Activated T-cell treated with anti-CD3 and anti-CD28 coated beads, Interleukin-2, amount 50 U/mL, for 4 hours (primary cell): ENCODE measurements around the gene DRC3. TPM values are rescaled to one million over a fixed set of nuclear protein-coding genes. Genes with fewer than 3 reads are reported as not detected.

Experiments used
- ATAC-seq, 2 donors: fragments of 200-7000 bp; cut with Tn5 transposase; one replicate each; pipeline ENCODE4 v1.10.0; 2021
- DNase-seq: peaks from one replicate; pipeline ENCODE4 v3.0.0-alpha.2; 2020
- H3K27me3 Mint-ChIP-seq: one replicate; pipeline ENCODE4 v1.8.0; 2021; ENCODE audit warnings: low read depth, mixed read lengths
- H3K36me3 Mint-ChIP-seq: one replicate; pipeline ENCODE4 v1.8.0; 2022; ENCODE audit warnings: mixed read lengths; ENCODE audit not compliant: insufficient read depth
- H3K4me1 Mint-ChIP-seq: one replicate; pipeline ENCODE4 v1.8.0; 2021; ENCODE audit warnings: low read depth, mixed read lengths
- H3K4me3 Mint-ChIP-seq: one replicate; pipeline ENCODE4 v1.8.0; 2021; ENCODE audit warnings: mild to moderate bottlenecking, moderate library complexity, mixed read lengths
- H3K9me3 Mint-ChIP-seq: one replicate; pipeline ENCODE4 v1.8.0; 2021; ENCODE audit warnings: mixed read lengths
- total RNA-seq, 3 donors: library from RNA; stranded (reverse); gene quantifications; one replicate each; pipeline ENCODE4 v1.2.1, GENCODE V29; 2021

The DRC3 gene
- total RNA-seq, 3 donors from 2014 or later = 0.49 to 1.3 (median 0.55) TPM

DNA sequence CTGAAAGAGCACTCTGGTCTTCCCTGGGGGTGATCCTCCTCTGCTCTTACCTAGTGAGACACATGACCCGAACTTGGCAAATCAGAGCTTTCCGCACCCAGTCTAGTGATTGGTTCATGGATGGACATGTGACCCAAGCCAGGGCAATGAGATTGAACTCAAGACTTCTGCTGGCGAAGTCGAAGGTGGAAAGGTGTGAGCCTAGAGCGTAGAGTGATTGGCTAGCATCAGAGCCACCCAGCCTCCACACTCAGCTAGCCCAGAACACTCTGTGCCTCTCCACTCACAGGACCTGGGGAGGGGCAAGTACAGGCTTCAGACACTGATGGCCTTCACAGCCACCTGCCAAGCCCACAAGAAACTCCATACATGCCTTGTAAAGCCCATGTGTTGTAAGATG lies 48.7 kb downstream of the DRC3 start:
- DNase-seq (no peak), ATAC-seq (no peak)
- no peaks in the 10 kb centered on the region for H3K27me3 Mint-ChIP-seq
- no peaks in the 10 kb centered on the region for H3K9me3 Mint-ChIP-seq
- peaks cover 8% of the 10 kb centered on the region for H3K4me1 Mint-ChIP-seq
- H3K4me3 Mint-ChIP-seq = no peak overlapping the region
- peaks cover 24% of the 10 kb centered on the region for H3K36me3 Mint-ChIP-seq

DNA sequence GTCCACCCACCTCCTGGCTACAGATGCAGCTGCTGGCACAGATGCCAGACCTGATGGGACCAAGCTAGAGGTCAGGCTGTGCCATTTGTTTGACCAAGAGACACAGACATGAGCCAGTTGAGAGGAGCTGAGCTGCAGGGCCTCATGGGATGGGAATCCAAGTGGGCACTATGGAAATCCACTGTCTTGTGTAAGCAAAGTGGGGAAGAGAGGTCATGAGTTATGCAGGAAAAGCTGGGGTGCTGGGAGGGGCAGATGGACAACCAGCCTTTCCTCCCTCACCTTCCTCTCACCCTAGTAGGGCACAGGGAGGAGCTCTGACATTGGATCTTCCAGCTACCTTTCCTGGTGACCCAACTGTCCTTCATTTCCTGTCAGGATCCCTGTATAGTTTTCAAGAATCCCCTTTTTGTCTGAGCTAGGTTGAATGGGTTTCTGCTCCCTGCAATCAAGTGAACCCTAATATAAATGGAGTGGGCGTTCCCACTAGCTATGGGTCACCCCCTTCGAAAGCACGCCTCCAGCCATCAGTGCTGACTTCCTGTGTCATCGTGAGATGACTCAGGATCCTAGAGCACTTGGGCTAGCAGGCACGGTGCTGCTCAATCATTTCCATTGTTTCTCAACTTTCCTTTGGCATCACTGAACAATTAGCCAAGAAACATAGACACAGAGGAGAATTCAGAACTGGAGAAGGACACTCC lies 52.7 kb downstream of the DRC3 start:
- DNase-seq = peak; percentile 15
- ATAC-seq = peak; percentile 66 to 89
- Mint-ChIP-seq H3K4me3 (no peak overlapping the region), H3K36me3 (peaks cover 19% of the 10 kb centered on the region), H3K4me1 (peaks cover 12% of the 10 kb centered on the region), H3K9me3 (no peaks in the 10 kb centered on the region), H3K27me3 (no peaks in the 10 kb centered on the region)

DNA sequence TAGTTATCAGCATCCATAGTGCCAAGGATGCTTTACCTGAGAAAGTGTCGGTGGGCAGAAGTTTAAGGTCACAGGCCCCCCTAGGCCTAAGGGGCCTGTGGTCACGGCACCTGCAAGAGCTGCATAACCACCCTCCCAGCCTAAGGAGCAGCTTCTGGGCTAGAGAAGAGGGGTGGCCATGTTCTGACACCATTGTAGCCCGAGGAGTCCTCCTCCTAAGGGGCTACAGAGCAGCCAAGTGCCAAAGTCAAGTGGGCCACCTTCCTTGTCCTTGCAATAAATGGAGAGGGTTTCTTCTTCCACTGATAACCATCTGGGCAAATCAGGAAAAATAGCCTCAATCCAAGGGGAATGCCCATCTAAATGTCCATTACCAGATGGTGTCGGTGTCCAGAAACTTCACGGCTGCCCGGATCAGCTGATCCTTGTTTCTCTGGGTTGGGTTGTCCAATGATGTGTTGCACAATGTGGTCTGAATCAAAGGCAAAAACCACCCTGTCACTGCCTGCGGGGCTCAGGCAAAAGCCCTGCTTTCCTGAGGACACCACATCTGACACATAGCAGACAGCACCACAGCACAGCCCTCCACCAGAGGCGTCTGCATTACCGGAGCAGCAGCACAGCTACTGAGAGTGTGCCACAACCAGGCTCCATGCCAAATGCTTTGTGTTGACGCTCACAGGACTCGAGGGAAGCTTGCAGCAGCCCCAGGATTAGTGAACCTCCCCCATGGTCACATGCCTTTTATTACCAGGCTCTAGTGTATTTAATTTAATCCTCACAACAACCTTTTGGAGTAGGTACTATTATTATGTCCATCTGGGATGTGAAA lies 53.5 kb downstream of the DRC3 start:
- no peak for DNase-seq
- Mint-ChIP-seq H3K9me3 (no peaks in the 10 kb centered on the region), H3K36me3 (peaks cover 13% of the 10 kb centered on the region), H3K4me3 (no peak overlapping the region), H3K4me1 (peaks cover 12% of the 10 kb centered on the region), H3K27me3 (no peaks in the 10 kb centered on the region)
- peak; percentile 14 to 44 for ATAC-seq

DNA sequence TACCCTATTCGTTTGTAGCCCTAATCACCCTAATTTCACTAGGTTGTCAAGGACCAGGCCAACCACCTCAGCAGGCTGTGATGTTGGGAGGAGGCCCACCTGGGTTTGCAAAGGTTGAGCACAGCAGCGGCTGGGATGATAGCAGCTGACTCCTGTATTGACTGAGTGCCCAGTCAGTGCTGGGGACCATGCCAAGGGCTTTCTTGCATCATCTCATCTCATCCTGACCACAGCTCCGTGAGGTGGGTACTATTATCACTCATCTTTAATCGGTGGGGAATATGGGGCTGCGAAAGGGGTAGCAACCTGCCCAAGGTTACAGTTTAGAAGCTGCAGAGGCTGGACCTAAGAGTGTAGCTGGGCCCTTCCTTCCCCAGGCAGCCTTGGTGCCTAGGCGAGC lies 54.6 kb downstream of the DRC3 start:
- Mint-ChIP-seq H3K27me3 (no peaks in the 10 kb centered on the region), H3K4me1 (peaks cover 12% of the 10 kb centered on the region), H3K4me3 (no peak overlapping the region), H3K36me3 (peaks cover 7% of the 10 kb centered on the region), H3K9me3 (no peaks in the 10 kb centered on the region)
- DNase-seq (no peak), ATAC-seq (no peak)

DNA sequence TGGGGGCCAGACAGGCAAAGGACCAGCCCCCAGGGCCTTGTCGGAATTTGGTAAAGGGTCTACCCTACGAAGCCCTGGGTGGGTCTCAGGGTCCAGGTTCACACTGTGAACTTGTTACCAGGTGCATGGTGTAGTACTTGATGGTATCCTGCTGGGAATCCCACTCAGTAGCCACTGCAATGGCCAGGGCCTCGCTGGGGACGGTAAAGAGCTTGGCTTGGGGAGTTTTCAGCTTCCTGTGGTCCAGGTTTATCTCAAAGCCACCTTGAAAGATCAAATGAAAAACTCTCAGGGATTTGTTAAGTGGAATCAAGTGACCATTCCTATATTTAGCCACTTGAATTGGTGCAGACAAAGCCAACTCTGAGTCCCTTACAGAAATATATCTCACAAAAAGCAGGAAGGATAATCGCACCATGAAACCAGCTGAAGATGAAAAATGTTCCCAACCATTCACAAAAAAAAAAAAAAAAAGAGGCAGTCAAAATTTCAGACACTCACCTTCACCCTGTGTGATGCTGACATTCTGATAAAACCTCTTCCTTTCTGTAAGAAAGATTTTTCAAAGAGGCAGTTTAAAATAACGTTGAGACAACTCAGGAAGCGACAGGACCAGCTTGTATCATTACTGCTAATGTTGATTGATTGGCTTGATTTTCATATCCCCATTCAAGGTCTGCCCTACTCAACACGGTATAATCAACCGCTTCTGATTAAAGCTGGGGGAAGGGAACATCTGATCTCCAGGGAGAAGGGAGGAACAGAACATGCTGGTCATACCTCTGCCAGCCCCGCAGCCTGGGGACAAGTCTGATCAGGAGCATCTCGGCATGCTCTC lies 55.7 kb downstream of the DRC3 start:
- ATAC-seq (no peak), DNase-seq (no peak)
- no peaks in the 10 kb centered on the region for H3K27me3 Mint-ChIP-seq
- no peaks in the 10 kb centered on the region for H3K9me3 Mint-ChIP-seq
- peaks cover 7% of the 10 kb centered on the region for H3K36me3 Mint-ChIP-seq
- peaks cover 20% of the 10 kb centered on the region for H3K4me1 Mint-ChIP-seq
- H3K4me3 Mint-ChIP-seq = no peak overlapping the region

DNA sequence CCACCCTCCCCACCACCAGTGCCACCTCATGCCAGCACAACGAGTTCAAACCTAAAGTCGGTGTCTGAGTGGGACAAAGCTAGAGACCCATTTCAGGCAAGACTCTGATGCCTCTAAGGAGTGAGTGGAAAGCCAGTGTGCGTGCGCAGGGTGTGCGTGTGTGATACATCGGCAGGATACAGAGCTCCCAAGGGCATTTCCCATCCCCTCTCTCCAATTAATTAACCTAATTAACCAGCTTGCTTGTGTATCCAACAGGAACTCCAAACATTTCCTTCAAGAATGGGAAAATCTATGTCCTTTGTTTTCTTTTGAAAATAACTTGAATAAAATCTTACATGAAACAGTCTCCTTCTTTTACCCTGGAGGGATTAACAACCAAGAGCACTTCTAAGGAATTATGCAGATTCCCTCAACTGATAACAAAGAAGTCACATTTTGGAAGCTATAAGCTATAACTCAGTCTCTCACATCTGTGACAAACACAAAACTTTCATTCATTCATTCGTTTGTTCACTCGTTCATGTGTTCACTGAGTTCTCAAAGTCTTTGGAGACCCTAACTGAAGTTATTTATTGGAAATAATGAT lies 56.4 kb downstream of the DRC3 start:
- Mint-ChIP-seq H3K4me1 (peaks cover 24% of the 10 kb centered on the region), H3K27me3 (no peaks in the 10 kb centered on the region), H3K9me3 (no peaks in the 10 kb centered on the region), H3K4me3 (no peak overlapping the region), H3K36me3 (peaks cover 7% of the 10 kb centered on the region)
- DNase-seq (no peak), ATAC-seq (no peak)

DNA sequence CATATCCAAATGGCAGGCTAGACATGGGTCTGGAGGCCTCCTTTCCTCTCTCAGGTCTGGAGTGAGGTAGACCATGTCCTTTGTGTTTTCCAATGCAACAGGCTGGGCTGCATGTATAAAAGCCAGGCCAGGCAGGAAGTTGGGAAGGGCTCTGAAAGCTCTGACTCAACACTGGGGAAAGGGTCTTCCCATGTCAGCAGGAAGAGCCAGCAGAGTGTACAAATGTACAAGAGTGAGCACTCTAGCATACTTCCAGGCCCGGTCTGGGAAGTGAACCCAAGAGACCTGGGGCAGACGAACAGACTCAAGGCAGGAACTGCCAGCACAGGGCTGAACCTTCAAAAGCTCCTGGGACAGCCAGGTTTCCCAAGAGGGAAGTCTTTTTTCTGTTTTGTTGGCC lies 59.3 kb downstream of the DRC3 start:
- DNase-seq (no peak), ATAC-seq (no peak)
- peaks cover 4% of the 10 kb centered on the region for H3K36me3 Mint-ChIP-seq
- no peak overlapping the region for H3K4me3 Mint-ChIP-seq
- no peaks in the 10 kb centered on the region for H3K9me3 Mint-ChIP-seq
- no peaks in the 10 kb centered on the region for H3K27me3 Mint-ChIP-seq
- H3K4me1 Mint-ChIP-seq = peaks cover 14% of the 10 kb centered on the region

DNA sequence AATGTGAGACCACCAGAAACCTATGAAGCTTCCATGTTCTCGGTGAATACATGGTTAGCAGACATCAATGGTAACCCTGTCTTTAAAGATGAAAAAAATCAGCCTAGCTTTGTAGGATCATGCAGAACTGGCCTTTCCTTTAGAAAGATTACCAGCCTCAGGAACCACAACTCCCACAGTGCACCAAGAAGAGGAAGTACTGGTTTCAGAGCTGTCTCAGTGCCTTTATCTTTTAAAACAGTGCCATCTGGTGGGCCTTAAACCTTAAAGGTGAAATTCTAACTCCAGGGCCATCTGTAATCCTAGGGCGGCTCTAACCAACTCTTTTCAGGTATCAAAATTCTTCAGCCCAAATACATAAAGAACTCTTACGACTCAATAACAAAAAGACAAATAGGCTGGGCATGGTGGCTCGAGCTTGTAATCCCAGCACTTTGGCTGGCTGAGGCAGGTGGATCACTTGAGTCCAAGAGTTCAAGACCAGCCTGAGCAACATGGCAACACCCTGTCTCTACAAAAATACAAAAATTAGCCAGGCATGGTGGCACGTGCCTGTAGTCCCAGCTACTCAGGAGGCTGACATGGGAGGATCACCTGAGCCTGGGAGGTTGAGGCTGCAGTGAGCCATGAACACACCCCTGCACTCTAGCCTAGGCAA lies 60.9 kb downstream of the DRC3 start:
- DNase-seq (peak; percentile 26), ATAC-seq (peak; percentile 52 to 58)
- no peak overlapping the region for H3K4me3 Mint-ChIP-seq
- no peaks in the 10 kb centered on the region for H3K36me3 Mint-ChIP-seq
- H3K27me3 Mint-ChIP-seq = no peaks in the 10 kb centered on the region
- no peaks in the 10 kb centered on the region for H3K9me3 Mint-ChIP-seq
- peaks cover 28% of the 10 kb centered on the region for H3K4me1 Mint-ChIP-seq

DNA sequence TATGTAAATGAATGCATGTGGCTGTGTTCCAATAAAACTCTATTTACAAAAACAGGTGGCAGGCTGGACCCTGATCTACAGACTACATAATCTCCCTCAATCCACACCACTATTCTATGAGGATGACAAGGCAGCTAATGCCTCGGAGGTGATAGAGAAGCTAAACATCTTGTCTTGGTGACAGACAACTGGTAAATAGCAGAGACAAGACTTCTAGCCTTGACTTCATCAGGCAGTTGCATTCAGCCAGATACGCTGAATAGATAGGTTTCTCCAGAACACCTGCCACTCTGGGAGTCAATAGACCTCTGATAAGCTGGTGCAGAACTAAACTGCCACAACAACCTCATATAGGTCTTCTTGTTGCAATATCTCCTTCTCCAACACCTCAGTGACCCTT lies 63.0 kb downstream of the DRC3 start:
- no peak for ATAC-seq
- no peak for DNase-seq
- no peak overlapping the region for H3K4me3 Mint-ChIP-seq
- no peaks in the 10 kb centered on the region for H3K27me3 Mint-ChIP-seq
- H3K9me3 Mint-ChIP-seq = no peaks in the 10 kb centered on the region
- peaks cover 38% of the 10 kb centered on the region for H3K4me1 Mint-ChIP-seq
- H3K36me3 Mint-ChIP-seq = no peaks in the 10 kb centered on the region

DNA sequence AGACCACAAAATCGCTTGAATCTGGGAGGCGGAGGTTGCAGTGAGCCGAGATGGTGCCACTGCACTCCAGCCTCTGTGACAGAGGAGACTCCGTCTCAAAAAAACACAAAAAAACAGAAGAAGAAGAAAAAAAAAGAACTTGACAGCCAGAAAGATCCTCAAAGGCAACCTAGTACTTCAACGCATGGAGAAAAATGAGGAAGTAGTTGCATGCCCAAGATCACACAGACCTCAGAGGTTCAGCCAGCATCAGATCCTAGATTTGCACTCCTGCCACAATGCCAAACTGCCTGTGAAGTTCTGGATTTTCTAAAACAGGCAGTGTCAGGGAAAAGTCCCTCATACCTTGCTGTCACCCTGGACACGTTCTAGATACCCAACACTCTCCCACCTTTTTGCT lies 64.8 kb downstream of the DRC3 start:
- H3K4me3 Mint-ChIP-seq = peak overlapping the region; percentile 91
- DNase-seq (no peak), ATAC-seq (no peak)
- no peaks in the 10 kb centered on the region for H3K36me3 Mint-ChIP-seq
- no peaks in the 10 kb centered on the region for H3K27me3 Mint-ChIP-seq
- peaks cover 50% of the 10 kb centered on the region for H3K4me1 Mint-ChIP-seq
- no peaks in the 10 kb centered on the region for H3K9me3 Mint-ChIP-seq

DNA sequence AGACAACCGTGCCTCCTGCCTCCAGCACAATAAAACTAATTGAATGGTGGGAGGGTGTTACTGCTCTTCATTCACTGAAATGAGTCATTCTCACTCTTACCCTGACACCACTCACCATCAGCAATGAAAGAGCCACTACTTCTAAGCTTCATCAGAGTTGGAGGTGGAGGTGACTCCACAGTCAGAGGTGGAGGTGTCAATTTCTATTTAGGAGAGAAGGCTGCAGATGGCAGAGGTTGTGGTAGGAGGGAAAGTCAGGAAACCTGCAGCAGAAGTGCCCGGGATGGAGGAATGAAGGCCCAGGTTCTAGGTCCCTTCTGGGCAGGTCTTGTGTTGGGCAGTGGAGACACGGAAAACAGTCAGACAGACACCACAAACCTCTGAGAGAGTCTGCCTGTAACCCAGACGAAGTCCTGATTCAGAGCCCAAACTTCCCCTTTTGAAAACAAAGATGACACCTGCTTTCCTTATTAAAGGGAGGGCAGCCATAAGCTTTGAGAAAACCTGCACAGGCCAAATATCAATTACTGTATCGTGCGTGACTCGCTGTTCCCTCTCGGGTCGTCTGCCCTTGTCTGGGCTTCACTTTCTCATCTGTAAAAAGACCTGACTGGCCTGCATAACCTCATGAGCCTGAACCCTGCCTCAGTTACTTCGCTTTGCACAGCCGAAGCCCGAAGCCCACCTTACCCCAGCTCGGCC lies 65.6 kb downstream of the DRC3 start:
- peak; percentile 52 to 54 for ATAC-seq
- peak overlapping the region; percentile 91 for H3K4me3 Mint-ChIP-seq
- DNase-seq = no peak
- no peaks in the 10 kb centered on the region for H3K9me3 Mint-ChIP-seq
- H3K4me1 Mint-ChIP-seq = peaks cover 46% of the 10 kb centered on the region
- no peaks in the 10 kb centered on the region for H3K27me3 Mint-ChIP-seq
- H3K36me3 Mint-ChIP-seq = no peaks in the 10 kb centered on the region

DNA sequence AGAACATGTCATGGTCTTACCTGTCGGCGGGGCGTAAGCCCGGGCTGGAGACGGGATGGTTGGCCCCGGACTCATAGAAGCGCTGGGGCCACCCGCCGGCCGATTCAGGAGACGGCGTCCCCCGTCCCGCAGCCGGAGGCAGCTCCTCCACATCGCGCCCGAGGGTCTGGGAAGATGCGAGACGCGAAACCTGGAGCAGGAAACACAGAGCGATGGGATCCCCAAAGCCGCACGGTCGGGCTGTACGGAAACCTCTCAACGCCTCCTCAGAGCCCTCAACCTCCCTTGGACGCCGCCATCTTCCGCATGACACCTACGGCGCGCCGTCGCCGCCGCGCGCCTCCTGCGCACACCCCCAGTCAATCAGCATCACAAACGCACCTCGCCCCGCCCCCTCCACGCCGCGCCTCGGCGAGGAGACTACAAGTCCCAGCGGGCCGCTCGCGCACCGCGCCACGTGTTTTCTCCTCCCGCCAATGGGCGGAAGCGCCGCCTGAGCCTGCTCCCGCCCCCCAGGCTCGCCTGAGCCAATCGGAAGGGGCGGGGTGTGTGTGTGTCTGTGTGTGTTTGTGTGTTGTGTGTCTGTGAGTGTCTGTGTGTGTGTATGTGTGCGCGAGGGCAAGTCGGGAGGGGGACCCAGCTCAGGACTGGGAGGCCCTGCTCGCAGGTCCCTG lies 66.3 kb downstream of the DRC3 start, which contains the start of the genes ATPAF2 and GID4:
Gene ATPAF2, minus strand, starts transcription at position 308 of the 674 bp plus-strand sequence. Its CDS starts 155 bp downstream, at position 153.
Gene GID4, plus strand, starts transcription at position 548 of the 674 bp plus-strand sequence. Its CDS starts 57 bp downstream, at position 605.
- peak; percentile 99 for DNase-seq
- no peaks in the 10 kb centered on the region for H3K9me3 Mint-ChIP-seq
- H3K4me3 Mint-ChIP-seq = peak within 1 kb of the TSS; percentile 92
- ATAC-seq = peak; percentile 88
- H3K36me3 Mint-ChIP-seq = no peaks in the 10 kb centered on the region
- H3K27me3 Mint-ChIP-seq = no peaks in the 10 kb centered on the region
- peaks cover 43% of the 10 kb centered on the region for H3K4me1 Mint-ChIP-seq
